IMR-90 (cell line): ENCODE measurements around the gene CREBBP.

ENCODE experiments used
- BHLHE40 ChIP-seq: fragments of 150-350 bp; IDR thresholded peaks from 2 replicates; pipeline ENCODE4 v1.6.1; 2016; ENCODE audit warnings: mild to moderate bottlenecking, low read depth, low read length
- CTCF ChIP-seq: conservative IDR thresholded peaks from 2 replicates; pipeline ENCODE4 v1.5.1; 2012; ENCODE audit warnings: mild to moderate bottlenecking, low read depth, low read length, improper control_type of control experiment
- MAFK ChIP-seq: IDR thresholded peaks from 2 replicates; pipeline ENCODE4 v1.6.1; 2012; ENCODE audit warnings: low read depth, low read length, improper control_type of control experiment
- NFE2L2 ChIP-seq: fragments of 150-350 bp; IDR thresholded peaks from 2 replicates; pipeline ENCODE4 v1.6.1; 2016; ENCODE audit warnings: low read depth, mild to moderate bottlenecking, low read length
- POLR2A ChIP-seq: IDR thresholded peaks from 2 replicates; pipeline ENCODE4 v1.6.1; 2012; ENCODE audit warnings: mild to moderate bottlenecking, low read depth, low read length
- RAD21 ChIP-seq: IDR thresholded peaks from 2 replicates; pipeline ENCODE4 v1.6.1; 2012; ENCODE audit warnings: low read length, improper control_type of control experiment
- RCOR1 ChIP-seq: IDR thresholded peaks from 2 replicates; pipeline ENCODE4 v1.6.1; 2012; ENCODE audit warnings: mild to moderate bottlenecking, low read length, improper control_type of control experiment; ENCODE audit not compliant: insufficient replicate concordance
- RFX5 ChIP-seq: IDR thresholded peaks from 2 replicates; pipeline ENCODE4 v1.8.0; 2012; ENCODE audit warnings: low read depth, mild to moderate bottlenecking, low read length, moderate library complexity
- SMC3 ChIP-seq: fragments of 150-350 bp; IDR thresholded peaks from 2 replicates; pipeline ENCODE4 v1.6.1; 2016; ENCODE audit warnings: low read depth, mild to moderate bottlenecking, antibody characterized with exemption, low read length, moderate library complexity
- USF2 ChIP-seq: fragments of 150-350 bp; IDR thresholded peaks from 2 replicates; pipeline ENCODE4 v1.6.1; 2017; ENCODE audit warnings: mild to moderate bottlenecking, antibody characterized with exemption, low read length, low read depth

- TF ChIP-seq CTCF (no peak), RAD21 (no peak), POLR2A (no peak), MAFK (no peak), NFE2L2 (no peak), RCOR1 (no peak), USF2 (no peak), BHLHE40 (no peak), SMC3 (no peak), RFX5 (no peak)
Observed at GRCh38 chr16:3740934-3741333, 139.6 kb downstream of the CREBBP start.
